A673 (cell line): ENCODE results near the gene ASB18. TPM values are rescaled to one million over a fixed set of nuclear protein-coding genes. Genes with fewer than 3 reads are reported as not detected.

ENCODE experiments used
- BruUV-seq: library from RNA; stranded (reverse); fragments of 400-500 nt; replicated peaks from 2 replicates; lab custom pipeline; 2021; lab: Mats Ljungman, UMichigan
- CTCF ChIA-PET: fragments of 300-600 bp; sonication (Branson Sonifier 250); formaldehyde crosslinking; loops from one replicate; lab custom pipeline; 2022; ENCODE audit warnings: antibody characterized with exemption; lab: Charles Lee
- POLR2A ChIA-PET: fragments of 300-600 bp; sonication (Branson Sonifier 250); formaldehyde crosslinking; loops from one replicate; lab custom pipeline; 2022; ENCODE audit warnings: antibody characterized with exemption; ENCODE audit not compliant: low non-redundant PET; lab: Charles Lee
- DNase-seq: peaks from one replicate; pipeline ENCODE4 v3.0.0-alpha.2; 2015; ENCODE audit warnings: low spot score
- H3K27ac ChIP-seq: fragments of 200-600 bp; sonication (generic); 2 replicates; pipeline ENCODE4 v1.5.1; 2016; ENCODE audit warnings: mixed run types, low read depth, mild to moderate bottlenecking, mixed read lengths, antibody characterized with exemption, low read length; ENCODE audit not compliant: poor library complexity, severe bottlenecking
- H3K27me3 ChIP-seq: fragments of 200-600 bp; sonication (generic); replicated peaks from 2 replicates; pipeline ENCODE4 v1.6.1; 2017; ENCODE audit warnings: mixed run types, low read depth, mild to moderate bottlenecking, mixed read lengths, antibody characterized with exemption, low read length; ENCODE audit not compliant: insufficient read depth, poor library complexity
- H3K36me3 ChIP-seq: fragments of 200-600 bp; sonication (generic); 2 replicates; pipeline ENCODE4 v1.6.1; 2016; ENCODE audit warnings: mixed run types, mild to moderate bottlenecking, mixed read lengths, antibody characterized with exemption, low read length; ENCODE audit not compliant: insufficient read depth, poor library complexity, severe bottlenecking
- H3K4me1 ChIP-seq: fragments of 200-600 bp; sonication (generic); 2 replicates; pipeline ENCODE4 v1.6.1; 2017; ENCODE audit warnings: mixed run types, mild to moderate bottlenecking, mixed read lengths, antibody characterized with exemption, low read length; ENCODE audit not compliant: insufficient read depth, poor library complexity, severe bottlenecking
- H3K4me3 ChIP-seq: fragments of 200-600 bp; sonication (generic); 2 replicates; pipeline ENCODE4 v1.5.1; 2016; ENCODE audit warnings: low read depth, mixed run types, mild to moderate bottlenecking, mixed read lengths, low read length; ENCODE audit not compliant: poor library complexity, severe bottlenecking
- H3K9me3 ChIP-seq: fragments of 200-600 bp; sonication (generic); 2 replicates; pipeline ENCODE4 v1.6.1; 2016; ENCODE audit warnings: mixed run types, low read depth, mild to moderate bottlenecking, mixed read lengths, antibody characterized with exemption, low read length; ENCODE audit not compliant: poor library complexity, severe bottlenecking
- CTCF ChIP-seq: fragments of 300-800, 200-600 bp; sonication (generic); conservative IDR thresholded peaks from 2 replicates; pipeline ENCODE4 v1.5.1; 2017; ENCODE audit warnings: low read depth, mild to moderate bottlenecking, antibody characterized with exemption, low read length, moderate library complexity, mixed read lengths
- EZH2 ChIP-seq: fragments of 200-600 bp; sonication (generic); IDR thresholded peaks from 2 replicates; pipeline ENCODE4 v1.6.1; 2017; ENCODE audit warnings: borderline replicate concordance, low read depth, mild to moderate bottlenecking, mixed read lengths, antibody characterized with exemption, low read length; ENCODE audit not compliant: poor library complexity, severe bottlenecking
- intact Hi-C: fragments of 100-400 bp; cut with micrococcal nuclease; formaldehyde crosslinking; loops from one replicate; pipeline ENCODE4 v1.10.0; 2022; ENCODE audit not compliant: unreplicated experiment
- total RNA-seq: library from RNA; stranded (reverse); gene quantifications from 2 replicates; pipeline ENCODE4 v1.2.3, GENCODE V29; 2021

ASB18 gene
- total RNA-seq, 1 experiment from 2014 or later, result not detected

GRCh38 chr2:236282406-236282805 lies 18.2 kb upstream of the ASB18 start:
- Histone ChIP-seq H3K9me3 (no peaks in the 10 kb centered on the region), H3K4me3 (no peak overlapping the region), H3K4me1 (no peaks in the 10 kb centered on the region), H3K27ac (no peak overlapping the region), H3K36me3 (no peaks in the 10 kb centered on the region), H3K27me3 (peaks cover 20% of the 10 kb centered on the region)
- TF ChIP-seq CTCF (no peak), EZH2 (no peak)
- ChIA-PET POLR2A (no interaction called here), CTCF (no interaction called here)
- no peak for DNase-seq
- BruUV-seq, result no TSS peak
- intact Hi-C loops, result no loop called here

- Histone ChIP-seq H3K36me3 (no peaks in the 10 kb centered on the region), H3K4me3 (no peak overlapping the region), H3K27ac (no peak overlapping the region), H3K27me3 (peaks cover 13% of the 10 kb centered on the region), H3K4me1 (no peaks in the 10 kb centered on the region), H3K9me3 (no peaks in the 10 kb centered on the region)
- no peak for DNase-seq
- intact Hi-C loops, result no loop called here
- POLR2A ChIA-PET, result no interaction called here
- TF ChIP-seq EZH2 (no peak), CTCF (no peak)
- CTCF ChIA-PET, result no interaction called here
- BruUV-seq, result no TSS peak
These were observed 17.2 kb upstream of the ASB18 start for GRCh38 chr2:236281423-236281822.

- Histone ChIP-seq H3K4me3 (no peak overlapping the region), H3K27me3 (no peaks in the 10 kb centered on the region), H3K9me3 (peaks cover 7% of the 10 kb centered on the region), H3K4me1 (no peaks in the 10 kb centered on the region), H3K36me3 (no peaks in the 10 kb centered on the region), H3K27ac (no peak overlapping the region)
- POLR2A ChIA-PET, result no interaction called here
- BruUV-seq, result no TSS peak
- no peak for DNase-seq
- CTCF ChIA-PET, result no interaction called here
- intact Hi-C loops, result no loop called here
- no peak for TF ChIP-seq EZH2
- TF ChIP-seq CTCF, result no peak
These were observed 8.9 kb upstream of the ASB18 start for GRCh38 chr2:236273126-236273525.
